HG02885 (cell line): Measurements from ENCODE around the gene ZSCAN23.
"Not testable (repeated sequence)": the region's sequence is repeated elsewhere in the genome, so short reads cannot be mapped to it uniquely, and the experiment has no call there.

Experiments
- ATAC-seq: cut with Tn5 transposase; IDR thresholded peaks from one replicate; pipeline ENCODE4 v1.9.1; 2021; ENCODE audit warnings: mild to moderate bottlenecking; ENCODE audit not compliant: unreplicated experiment, poor library complexity

The ZSCAN23 gene

DNA sequence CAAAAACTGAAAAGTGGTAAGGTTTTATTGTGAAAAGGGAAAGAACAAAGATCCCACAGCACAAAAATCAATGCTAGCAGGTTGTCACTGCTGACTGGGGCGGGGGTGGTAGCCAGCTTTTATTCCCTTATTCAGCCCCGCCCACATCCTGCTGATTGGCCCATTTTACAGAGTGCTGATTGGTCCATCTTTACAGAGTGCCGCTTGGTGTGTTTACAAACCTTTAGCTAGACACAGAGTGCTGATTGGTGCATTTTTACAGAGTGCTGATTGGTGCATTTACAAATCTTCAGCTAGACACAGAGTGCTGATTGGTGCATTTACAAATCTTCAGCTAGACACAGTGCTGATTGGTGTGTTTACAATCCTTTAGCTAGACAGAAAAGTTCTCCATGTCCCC is 1.5 kb upstream of the ZSCAN23 start:
- ATAC-seq, result not testable (repeated sequence)

DNA sequence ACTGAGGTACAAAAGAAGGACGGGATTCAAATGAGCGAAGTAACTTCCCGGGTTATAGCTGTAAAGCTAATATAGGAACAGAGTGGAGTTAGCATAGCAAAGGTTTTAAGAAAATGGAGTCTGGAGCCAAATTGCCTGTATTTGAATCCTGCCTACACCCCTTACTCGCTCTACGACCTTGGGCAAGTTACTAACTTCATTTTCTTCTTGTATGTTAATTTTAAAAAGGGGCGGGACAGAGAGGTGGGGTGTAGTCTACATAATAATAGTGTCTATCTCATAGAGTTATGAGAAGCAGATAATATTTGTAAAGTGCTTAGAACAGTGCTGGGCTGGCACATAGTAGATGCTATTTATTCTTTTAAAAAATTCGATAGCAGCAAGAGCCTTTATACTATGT is 705 bp downstream of the ZSCAN23 start:
- no peak for ATAC-seq

DNA sequence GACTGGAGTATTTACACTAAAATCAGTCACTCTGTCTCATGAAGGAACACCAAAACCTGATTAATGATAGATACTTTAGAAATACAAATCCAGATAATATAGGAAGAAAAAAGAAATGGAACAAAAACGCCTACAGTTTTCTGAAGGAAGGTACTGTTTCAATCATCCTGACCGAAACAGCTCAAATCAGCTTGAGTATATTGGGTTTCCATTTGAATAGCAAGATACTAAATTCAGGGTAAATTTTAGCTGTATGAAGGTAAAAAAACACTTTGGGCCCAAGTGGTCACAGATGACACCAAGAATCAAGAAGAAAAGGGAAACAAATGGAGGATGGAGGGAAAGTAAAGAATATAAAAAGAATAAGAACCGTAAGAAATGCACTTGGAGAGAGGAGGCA is 6.9 kb downstream of the ZSCAN23 start:
- no peak for ATAC-seq

DNA sequence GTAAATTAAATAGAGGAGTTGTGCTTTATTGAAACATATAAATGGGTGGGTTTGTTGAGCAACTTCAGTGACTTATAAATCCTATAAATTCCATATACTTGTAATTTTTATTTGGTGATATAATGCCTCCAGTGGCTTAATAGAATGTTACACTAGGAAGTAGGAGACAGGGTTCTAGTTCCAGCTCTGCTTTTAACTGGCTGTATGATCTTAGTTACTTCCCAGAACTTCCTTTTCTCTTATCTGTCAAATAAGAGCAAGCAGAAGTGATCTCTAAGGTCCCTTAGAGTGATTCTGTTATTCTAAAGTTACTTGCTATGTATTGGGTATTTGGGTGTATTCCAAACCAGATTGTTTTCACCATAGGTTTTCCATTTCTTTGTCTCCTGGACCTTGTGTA is 10.2 kb downstream of the ZSCAN23 start:
- ATAC-seq, result no peak

DNA sequence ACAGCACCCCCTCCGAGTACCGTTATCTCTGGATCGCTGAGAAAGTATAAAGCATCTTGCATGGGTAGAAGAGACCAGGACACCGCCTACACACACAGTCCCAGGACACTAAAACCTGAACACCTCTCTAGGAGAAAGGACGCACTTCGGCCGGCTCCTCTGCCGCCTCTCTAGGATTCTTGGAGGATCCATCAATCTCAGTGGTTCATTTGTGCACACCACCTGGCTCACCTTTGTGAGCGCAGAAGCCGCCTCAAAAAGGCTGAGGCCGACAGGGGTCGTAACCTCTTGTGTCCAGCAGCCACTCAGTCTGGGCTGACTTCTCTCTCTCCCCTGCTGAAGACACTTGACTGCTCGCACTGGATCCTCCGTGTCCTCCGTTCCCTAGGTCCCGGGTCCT is 13.5 kb downstream of the ZSCAN23 start:
- ATAC-seq, result no peak

DNA sequence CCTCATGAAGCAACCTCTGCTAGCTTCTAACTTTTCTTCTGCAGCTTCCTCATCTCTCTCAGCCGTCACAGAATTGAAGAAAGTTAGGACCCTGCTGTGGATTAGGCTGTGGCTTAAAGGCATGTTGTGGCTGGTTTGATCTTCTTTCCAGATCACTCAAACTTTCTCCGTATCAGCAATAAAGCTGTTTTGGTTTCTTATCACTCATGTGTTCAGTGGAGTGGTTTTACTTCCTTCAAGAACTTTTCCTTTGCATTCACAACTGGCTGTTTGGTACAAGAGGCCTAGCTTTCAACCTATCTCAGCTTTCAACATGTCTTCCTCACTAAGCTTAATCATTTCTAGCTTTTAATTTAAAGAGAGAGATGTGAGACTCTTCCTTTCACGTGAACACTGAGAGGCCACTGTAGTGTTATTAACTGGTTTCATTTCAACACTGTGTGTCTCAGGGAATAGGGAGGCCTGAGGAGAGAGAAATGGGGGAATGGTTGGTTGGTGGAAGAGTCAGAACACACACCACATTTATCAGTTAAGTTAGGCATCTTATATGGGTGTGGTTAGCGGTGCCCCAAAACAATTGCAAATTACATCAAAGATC is 17.2 kb downstream of the ZSCAN23 start:
- no peak for ATAC-seq

DNA sequence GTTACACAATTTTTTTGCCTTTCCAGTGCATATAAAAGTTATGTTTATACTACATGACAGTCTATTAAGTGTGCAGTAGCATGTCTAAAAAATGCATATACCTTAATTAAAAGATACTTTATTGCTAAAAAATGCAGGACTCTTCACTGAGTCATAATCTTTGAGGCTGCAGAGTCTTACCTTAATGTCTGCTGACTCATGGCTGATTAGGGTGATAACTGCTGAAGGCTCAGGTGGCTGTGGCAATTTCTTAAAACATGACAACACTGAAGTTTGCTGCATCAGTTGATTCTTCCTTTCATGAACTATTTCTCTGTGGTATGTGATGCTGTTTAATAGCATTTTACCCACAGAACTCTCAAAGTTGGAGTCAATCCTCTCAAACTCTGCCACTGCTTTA is 19.1 kb downstream of the ZSCAN23 start:
- ATAC-seq, result no peak

DNA sequence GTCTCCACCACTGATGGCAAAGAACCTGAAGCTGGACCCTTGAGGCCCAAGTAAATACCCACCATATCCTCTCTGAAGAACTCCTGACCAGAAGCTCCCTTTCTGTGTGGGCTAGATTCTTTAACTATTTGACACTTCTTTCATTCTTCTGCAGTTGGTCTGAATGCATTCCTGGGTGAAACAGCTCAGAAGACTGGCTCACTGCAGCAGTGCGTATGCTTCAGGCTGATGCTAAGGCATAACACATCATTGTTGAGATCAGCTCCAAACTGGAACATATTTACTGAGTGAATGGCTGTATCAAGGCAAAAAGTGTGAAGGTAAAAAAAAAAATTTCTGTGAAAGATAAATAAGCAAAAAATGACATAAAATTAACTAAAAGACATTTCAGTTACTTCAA is 19.7 kb downstream of the ZSCAN23 start:
- no peak for ATAC-seq

DNA sequence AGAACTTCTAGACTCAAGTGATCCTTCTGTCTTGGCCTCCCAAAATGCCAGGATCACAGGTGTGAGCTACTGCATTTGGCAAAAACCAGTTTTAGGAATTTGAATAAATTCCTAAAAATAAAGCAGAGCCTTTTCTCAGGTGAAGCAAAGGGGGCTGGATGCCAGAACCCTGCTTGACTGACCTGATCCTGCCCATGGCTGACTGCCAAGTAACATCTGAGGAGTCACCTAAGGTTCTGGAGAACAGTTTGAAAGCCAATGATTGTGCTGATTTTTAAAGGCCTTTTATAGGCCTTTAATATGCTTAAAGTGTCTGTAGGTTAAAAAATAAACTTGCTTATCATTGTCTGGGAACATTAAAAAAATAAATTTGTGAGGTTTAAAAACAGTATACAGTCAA is 29.6 kb downstream of the ZSCAN23 start:
- ATAC-seq, result no peak

DNA sequence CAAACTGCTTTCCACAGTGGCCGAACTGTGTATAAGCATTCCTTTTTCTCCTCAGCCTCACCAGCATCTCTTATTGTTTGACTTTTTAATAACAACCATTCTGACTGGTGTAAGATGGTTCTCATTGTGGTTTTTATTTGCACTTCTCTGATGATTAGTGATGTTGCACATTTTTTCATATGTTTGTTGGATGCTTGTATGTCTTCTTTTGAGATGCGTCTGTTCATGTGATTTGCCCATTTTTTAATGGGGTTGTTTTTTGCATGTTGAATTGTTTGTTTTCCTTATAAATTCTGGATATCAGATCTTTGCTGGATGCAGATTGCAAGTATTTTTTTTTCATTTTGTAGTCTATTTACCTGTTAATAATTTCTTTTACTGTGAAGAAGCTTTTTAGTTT is 32.5 kb downstream of the ZSCAN23 start:
- no peak for ATAC-seq

DNA sequence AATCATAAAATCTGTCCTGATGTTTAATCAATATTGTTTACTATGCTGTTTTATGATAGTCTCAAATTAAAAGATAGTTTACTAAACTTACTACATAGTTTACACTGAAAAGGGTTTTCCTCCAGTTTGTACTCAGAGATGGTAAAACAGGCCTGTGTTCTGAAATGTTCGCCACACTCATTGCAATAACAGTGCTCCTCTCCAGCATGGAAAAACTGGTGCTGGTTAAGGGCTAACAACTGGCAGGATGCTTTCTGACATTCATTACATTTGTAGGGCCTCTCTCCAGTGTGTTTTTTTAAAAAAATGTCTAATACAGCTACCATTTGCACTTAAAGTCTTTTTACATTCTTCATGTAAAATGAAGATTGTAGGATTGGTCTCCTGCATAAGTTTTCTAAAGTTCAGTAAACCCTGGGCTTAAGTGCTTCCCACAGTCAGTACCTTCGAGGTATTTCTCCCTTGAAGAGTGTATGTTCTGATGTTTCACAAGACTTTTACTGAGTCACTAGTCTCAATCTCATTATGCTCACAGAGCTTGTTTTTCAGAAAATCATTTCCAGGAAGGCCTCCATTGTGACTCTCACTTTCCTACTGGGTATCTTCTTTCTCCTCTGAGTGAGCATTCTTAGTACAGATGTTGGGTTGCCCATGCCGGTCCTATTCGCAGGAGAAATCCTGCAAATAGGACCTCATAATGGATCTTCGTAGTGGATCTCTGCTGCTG is 35.1 kb downstream of the ZSCAN23 start:
- ATAC-seq, result no peak

DNA sequence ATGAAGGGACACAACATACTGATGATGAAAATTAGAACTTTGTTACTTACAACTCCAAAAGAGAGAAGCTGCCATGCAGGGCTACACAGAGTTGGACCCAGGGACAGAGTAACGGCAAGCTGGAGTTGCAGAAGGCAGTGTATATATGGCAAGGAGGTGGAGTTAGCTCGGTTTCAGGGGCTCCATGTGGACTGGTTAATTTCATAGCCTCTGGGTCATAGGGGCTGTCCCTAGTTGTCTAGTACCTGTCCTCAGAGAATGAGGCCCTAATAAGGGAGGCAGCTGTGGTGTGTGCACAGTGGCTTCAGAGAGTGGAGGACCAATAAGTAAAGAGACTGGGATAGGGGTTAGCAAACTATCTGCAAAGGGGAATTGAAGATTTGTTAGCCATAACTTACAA is 35.9 kb downstream of the ZSCAN23 start:
- ATAC-seq, result no peak

DNA sequence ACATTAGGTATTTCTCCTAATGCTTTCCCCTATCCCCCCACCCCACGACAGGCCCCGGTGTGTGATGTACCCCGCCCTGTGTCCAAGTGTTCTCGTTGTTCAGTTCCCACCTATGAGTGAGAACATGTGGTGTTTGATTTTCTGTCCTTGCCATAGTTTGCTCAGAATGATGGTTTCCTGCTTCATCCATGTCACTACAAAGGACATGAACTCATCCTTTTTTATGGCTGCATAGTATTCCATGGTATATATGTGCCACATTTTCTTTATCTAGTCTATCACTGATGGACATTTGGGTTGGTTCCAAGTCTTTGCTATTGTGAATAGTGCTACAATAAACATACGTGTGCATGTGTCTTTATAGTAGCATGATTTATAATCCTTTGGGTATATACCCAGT is 39.4 kb downstream of the ZSCAN23 start:
- ATAC-seq, result not testable (repeated sequence)

DNA sequence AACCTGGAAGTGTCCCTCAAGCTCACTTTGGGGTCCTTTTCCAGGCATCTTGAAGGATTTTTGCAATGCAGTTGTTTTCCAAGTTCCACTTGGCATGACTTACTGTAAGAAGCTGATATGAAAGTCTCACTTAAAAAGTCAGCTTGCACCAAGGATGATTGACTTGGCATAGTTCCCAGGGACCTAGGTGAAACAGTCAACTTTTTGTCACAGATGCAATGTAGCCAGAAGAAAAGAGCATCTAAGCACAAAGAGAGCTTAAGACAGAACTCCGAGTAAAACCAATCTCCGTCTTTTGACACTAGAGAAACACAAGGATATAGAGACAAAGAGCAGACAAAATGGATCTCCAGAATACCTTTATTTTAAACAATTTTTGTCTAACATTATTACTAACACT is 41.1 kb downstream of the ZSCAN23 start:
- ATAC-seq, result no peak

DNA sequence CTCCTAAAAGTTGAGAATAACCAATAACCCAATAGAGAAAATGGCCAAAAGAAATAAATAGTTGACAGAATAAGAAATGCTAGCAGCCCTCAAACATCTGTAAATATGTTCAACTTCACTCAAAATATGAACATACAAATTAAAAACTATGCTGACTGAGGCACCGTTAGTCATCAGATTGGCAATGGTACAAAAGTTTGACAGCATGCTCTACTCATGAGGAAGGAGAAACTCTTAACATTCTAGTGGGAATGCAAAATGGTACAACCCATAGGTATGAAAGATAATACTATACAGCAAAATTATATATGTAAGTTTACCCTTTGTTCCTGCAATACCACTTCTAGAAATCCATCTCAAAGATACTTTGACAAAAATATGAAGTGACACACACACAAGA is 42.1 kb downstream of the ZSCAN23 start:
- ATAC-seq, result no peak

DNA sequence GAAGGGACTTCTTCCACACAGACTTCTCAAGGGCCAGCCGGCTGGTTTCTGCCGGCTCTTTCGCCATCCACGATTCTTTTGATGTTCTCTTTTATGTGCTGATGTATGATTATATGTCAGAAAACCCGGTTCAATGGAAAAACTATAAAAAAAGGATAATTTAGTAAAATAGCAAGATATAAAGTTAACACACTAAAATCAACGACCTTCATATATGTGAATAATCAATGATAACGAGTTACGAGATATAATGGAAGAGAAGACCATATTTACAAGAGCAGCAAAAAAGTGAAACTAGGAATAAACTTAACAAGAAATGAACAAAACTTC is 43.2 kb downstream of the ZSCAN23 start:
- no peak for ATAC-seq

DNA sequence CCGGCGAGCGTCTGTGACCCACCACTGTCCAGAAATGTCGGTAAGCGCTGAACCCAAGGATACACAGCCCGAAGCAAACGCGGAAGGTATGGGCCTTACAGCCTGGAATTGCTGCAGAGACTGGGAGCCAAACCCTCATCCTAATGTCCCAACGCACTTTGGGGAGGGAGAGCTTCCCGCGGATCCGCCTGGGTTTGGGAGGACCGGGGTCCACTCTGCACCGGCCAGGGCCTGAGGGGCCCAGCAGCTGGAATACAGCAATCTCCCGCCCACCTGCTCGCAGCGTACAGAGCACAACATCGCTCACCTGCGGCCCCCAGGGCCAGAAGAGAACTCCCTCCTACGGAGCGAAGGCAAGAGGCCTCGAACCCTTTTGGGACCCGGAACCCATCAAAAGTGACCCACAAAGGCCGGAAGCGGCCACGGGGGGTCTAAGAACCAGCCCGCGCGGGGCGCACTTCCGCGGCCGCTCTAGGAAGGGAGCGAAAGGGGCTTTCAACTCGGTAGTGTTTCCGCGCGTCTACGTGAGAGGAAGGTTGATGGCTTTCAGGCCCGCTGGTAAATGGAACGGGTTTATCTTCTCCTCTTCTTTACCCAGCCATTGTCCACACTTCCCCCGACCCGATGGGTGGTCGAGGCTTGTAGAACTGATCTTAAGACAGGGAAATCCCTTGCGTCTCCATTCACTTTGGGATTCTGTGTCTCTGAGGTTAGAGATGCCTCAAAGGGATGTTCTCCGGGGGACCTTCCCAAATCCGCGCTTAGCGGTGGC is 43.8 kb downstream of the ZSCAN23 start, which contains the start of gene ZSCAN12:
TSS of gene ZSCAN12 (minus strand) at position 398 of the 772 bp plus-strand sequence. CDS start 1,342 bp downstream, outside the sequence.
- peak; percentile 83 for ATAC-seq

DNA sequence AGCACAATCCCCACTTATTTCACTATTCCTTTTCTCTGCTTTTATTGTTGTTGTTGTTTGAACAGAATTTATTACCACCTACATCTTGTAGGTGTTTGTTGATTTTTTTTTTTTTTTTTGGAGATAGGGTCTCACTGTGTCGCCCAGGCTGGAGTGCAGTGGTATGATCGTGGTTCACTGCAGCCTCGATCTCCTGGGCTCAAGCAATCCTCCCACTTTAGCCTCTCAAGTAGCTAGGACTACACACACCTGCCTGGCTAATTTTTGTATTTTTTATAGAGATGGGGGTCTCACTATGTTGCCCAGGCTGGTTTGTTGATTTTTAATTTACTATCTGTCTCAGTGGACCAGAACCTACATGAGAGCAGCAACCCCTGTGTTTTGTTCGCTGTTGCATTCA is 47.4 kb downstream of the ZSCAN23 start:
- no peak for ATAC-seq

DNA sequence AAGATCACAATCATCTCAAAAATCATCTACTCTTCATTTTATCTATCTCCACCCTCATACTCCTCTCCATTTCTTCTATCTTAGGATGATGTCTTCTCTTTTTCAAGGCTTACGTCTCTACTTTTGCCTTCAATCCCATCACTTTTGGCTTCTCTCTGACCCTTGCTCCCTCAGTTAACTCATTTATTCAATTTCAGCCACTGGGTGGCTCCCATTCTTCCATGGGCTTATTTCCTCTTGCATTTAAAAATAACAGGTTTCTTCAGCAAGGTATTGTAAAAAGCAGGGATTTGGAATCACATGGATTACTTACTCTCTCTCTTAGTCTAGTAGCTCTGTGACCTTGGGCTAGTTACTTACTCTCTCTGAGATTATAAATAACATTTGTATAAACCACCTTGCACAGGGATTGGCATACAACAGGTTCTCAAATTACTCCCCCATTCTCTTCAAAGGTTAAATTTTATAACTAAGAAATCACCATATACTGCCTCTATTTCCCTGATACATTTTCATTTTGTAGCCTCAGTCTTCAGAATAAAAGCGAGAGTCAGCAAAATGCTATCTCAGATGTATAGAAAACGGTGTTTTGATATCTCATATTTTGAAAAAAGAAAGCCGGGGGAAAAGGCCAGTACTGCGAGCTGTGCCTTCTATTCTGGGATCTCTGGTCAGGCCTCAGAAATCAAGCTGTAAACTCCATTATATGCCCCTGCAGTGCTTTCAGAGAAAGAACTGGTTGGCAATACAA is 49.2 kb downstream of the ZSCAN23 start:
- no peak for ATAC-seq

DNA sequence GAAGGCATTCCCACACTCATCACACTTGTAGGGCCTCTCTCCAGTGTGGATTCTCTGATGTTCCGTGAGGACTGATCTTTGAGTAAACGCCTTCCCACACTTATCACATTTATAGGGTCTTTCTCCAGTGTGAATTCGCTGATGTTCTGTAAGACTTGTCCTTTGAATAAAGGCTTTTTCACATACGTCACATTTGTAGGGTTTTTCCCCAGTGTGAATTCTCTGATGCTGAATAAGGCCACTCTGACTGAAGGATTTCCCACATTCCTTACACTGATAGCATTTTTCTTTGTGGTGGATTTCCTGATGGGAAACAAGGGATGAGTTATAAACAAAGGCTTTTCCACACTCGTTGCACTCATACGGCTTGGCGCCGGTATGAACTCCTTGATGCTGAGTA is 52.6 kb downstream of the ZSCAN23 start:
- ATAC-seq, result no peak

DNA sequence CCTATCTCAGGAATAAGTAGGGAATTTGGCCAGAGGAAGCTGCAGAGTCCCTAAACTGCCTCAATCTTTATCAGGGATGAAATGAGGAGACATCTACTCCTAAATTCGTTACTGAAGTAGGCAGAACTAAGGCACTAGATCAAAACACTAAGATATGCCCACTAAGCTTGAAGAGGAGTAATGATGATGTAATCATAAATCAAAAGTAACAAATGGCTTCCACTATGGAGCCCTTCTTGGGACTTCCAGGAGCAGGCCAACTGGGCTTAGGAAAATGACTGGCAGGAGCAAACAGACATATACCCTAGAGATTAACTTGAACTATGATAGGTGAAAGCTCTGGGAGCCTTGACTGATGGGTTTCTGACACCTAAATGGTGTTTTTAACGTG is 59.2 kb downstream of the ZSCAN23 start:
- ATAC-seq, result no peak
